Calu3 (cell line): Measurements from ENCODE around the gene TP53BP2. TPM values are rescaled to one million over a fixed set of nuclear protein-coding genes. Genes with fewer than 3 reads are reported as not detected.

Source experiments
- BruUV-seq: library from RNA; stranded (reverse); fragments of 400-500 nt; replicated peaks from 2 replicates; lab custom pipeline; 2021; lab: Mats Ljungman, UMichigan
- CTCF ChIA-PET: fragments of 300-600 bp; sonication (Branson Sonifier 250); formaldehyde crosslinking; loops from one replicate; lab custom pipeline; 2022; ENCODE audit warnings: antibody characterized with exemption; lab: Charles Lee
- DNase-seq: peaks from one replicate; pipeline ENCODE4 v3.0.0; 2022
- H3K27ac Mint-ChIP-seq: one replicate; pipeline ENCODE4 v1.8.0; 2022; ENCODE audit warnings: mixed read lengths; ENCODE audit not compliant: unreplicated experiment
- H3K27me3 Mint-ChIP-seq: one replicate; pipeline ENCODE4 v1.8.0; 2022; ENCODE audit warnings: mixed read lengths; ENCODE audit not compliant: unreplicated experiment
- H3K36me3 Mint-ChIP-seq: one replicate; pipeline ENCODE4 v1.8.0; 2022; ENCODE audit warnings: mild to moderate bottlenecking, moderate library complexity, mixed read lengths; ENCODE audit not compliant: insufficient read depth, unreplicated experiment
- H3K4me1 Mint-ChIP-seq: one replicate; pipeline ENCODE4 v1.8.0; 2022; ENCODE audit warnings: mild to moderate bottlenecking, low read depth, mixed read lengths; ENCODE audit not compliant: unreplicated experiment
- H3K4me3 Mint-ChIP-seq: one replicate; pipeline ENCODE4 v1.8.0; 2022; ENCODE audit warnings: mild to moderate bottlenecking, low read depth, moderate library complexity, mixed read lengths; ENCODE audit not compliant: unreplicated experiment
- H3K9me3 Mint-ChIP-seq: one replicate; pipeline ENCODE4 v1.8.0; 2022; ENCODE audit warnings: low read depth, mixed read lengths; ENCODE audit not compliant: unreplicated experiment
- intact Hi-C: fragments of 100-400 bp; cut with micrococcal nuclease; formaldehyde crosslinking; loops from one replicate; pipeline ENCODE4 v1.10.0; 2022; ENCODE audit not compliant: unreplicated experiment
- total RNA-seq: library from RNA; stranded (reverse); gene quantifications from 2 replicates; pipeline ENCODE4 v1.2.3, GENCODE V29; 2022
- TF ChIP-seq, protein P1 (sequence below): fragments of 200-600 bp; IDR thresholded peaks from one replicate; pipeline ENCODE4 v1.8.0; 2022; ENCODE audit warnings: antibody characterized with exemption; ENCODE audit not compliant: unreplicated experiment

TP53BP2 gene
- total RNA-seq, 1 experiment from 2014 or later, result 66.4 TPM

DNA sequence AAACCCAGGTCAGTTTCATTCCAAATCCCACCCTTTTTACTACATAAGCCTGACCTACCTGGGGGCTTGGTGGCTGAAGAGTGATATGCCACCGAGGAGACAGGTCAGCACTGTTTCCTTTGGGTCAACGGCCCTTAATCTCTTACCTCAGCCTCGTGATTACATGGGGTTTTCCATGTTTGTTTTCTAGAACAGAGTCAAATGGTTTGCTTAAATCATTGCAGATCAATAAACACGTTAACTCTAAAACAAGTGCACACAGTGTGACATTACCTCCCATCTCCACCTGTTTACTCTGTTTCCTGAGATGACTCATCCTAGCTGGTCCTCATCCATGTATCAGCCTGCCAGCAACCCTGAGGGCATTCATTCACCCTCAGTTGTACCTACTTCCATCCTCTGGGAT lies 40.8 kb upstream of the TP53BP2 start:
- Mint-ChIP-seq H3K27me3 (no peaks in the 10 kb centered on the region), H3K27ac (peak overlapping the region; percentile 46), H3K4me3 (no peak overlapping the region), H3K36me3 (peaks cover 13% of the 10 kb centered on the region), H3K9me3 (no peaks in the 10 kb centered on the region), H3K4me1 (peaks cover 35% of the 10 kb centered on the region)
- TF ChIP-seq, protein P1, sequence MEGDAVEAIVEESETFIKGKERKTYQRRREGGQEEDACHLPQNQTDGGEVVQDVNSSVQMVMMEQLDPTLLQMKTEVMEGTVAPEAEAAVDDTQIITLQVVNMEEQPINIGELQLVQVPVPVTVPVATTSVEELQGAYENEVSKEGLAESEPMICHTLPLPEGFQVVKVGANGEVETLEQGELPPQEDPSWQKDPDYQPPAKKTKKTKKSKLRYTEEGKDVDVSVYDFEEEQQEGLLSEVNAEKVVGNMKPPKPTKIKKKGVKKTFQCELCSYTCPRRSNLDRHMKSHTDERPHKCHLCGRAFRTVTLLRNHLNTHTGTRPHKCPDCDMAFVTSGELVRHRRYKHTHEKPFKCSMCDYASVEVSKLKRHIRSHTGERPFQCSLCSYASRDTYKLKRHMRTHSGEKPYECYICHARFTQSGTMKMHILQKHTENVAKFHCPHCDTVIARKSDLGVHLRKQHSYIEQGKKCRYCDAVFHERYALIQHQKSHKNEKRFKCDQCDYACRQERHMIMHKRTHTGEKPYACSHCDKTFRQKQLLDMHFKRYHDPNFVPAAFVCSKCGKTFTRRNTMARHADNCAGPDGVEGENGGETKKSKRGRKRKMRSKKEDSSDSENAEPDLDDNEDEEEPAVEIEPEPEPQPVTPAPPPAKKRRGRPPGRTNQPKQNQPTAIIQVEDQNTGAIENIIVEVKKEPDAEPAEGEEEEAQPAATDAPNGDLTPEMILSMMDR, result no peak
- no peak for DNase-seq
- intact Hi-C loops, result loop anchor here (10.0 kb wide), 1 partner anchor 72 kb away; no protein-coding TSS in a partner anchor
- BruUV-seq, result no TSS peak
- CTCF ChIA-PET, result interaction anchor here (1.1 to 3.5 kb wide), 2 partner anchors 40 to 45 kb away, joined by 3 to 8 read pairs; partner anchors contain the start of gene TP53BP2

DNA sequence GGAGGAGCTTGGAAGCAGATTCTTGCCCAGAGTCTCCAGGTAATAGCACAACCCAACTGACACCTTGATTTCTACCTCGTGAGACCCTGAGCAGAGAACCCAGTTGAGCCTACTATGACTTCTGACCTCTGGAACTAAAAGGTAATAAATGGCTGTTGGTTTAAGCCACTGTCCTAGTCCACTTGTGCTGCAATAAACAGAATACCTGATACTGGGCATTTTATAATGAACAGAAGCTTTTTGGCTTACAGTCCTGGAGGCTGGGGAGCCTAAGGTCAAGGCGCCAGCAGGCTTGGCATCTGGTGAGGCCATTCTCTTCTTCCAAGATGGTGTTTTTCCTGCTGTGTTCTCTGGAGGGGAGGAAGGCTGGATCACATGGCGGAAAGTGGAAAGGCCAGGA lies 39.9 kb upstream of the TP53BP2 start:
- Mint-ChIP-seq H3K4me3 (no peak overlapping the region), H3K36me3 (peaks cover 13% of the 10 kb centered on the region), H3K4me1 (peaks cover 35% of the 10 kb centered on the region), H3K27me3 (no peaks in the 10 kb centered on the region), H3K9me3 (no peaks in the 10 kb centered on the region), H3K27ac (no peak overlapping the region)
- DNase-seq, result no peak
- CTCF ChIA-PET, result interaction anchor here (3.5 kb wide), 1 partner anchor 39 kb away, joined by 8 read pairs; the partner anchor contains the start of gene TP53BP2
- TF ChIP-seq, protein P1, result no peak
- intact Hi-C loops, result loop anchor here (10.0 kb wide), 1 partner anchor 71 kb away; no protein-coding TSS in a partner anchor
- BruUV-seq, result no TSS peak

DNA sequence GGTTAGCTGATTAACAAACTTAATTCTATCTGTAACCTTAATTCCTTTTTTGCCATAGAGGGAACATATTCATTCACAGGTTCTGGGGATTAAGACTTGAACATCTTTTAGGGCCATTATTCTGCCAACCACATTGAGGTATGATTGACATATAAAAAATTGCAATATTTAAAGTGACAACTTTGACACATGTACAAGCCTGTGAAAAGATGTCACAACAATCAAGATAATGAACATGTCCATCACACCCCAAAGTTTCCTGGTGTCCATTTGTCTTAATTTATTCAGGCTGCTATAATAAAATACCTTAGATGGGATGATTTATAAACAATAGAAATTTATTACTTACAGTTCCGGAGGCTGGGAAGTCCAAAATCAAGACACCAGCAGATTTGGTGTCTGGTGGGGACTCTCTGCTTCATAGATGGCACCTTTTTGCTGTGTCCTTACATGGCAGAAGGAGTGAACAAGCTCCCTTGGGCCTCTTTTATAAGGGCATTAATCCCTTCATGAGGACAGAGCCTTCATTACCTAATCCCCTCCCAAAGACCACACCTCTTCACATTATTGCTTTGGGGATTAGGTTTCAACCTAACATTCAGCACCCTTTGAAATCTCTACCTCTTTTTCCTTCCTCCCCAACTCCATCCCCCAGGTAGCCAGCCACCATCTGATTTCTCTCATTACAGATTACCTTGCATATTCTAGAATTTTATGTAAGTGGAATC lies 33.0 kb upstream of the TP53BP2 start:
- Mint-ChIP-seq H3K9me3 (peaks cover 3% of the 10 kb centered on the region), H3K27me3 (no peaks in the 10 kb centered on the region), H3K4me1 (no peaks in the 10 kb centered on the region), H3K4me3 (no peak overlapping the region), H3K27ac (no peak overlapping the region), H3K36me3 (no peaks in the 10 kb centered on the region)
- TF ChIP-seq, protein P1, result no peak
- no TSS peak for BruUV-seq
- CTCF ChIA-PET, result interaction anchor here (0.6 kb wide), 1 partner anchor 47 kb away, joined by 3 read pairs; no protein-coding TSS in a partner anchor
- intact Hi-C loops, result no loop called here
- DNase-seq, result no peak

DNA sequence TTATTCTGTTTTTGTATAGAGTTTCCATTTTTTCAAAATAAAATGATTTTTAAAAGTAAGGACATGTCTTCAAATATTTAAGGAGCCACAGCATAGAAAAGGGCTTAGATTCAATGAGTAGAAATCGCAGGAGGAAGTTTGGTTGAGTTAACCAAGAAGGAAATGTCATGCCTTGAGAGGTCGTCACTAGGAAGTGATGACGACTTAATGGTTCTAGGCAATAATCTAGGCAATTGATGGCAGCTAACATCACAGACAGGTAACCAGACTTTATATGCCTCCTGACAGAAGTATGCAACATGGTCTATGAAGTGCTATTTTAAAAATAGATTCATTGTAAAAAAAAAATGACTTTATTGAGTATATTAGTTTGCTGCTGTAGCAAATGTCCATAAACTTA lies 32.1 kb upstream of the TP53BP2 start:
- BruUV-seq, result no TSS peak
- intact Hi-C loops, result no loop called here
- Mint-ChIP-seq H3K4me3 (no peak overlapping the region), H3K4me1 (peaks cover 7% of the 10 kb centered on the region), H3K9me3 (peaks cover 3% of the 10 kb centered on the region), H3K36me3 (no peaks in the 10 kb centered on the region), H3K27ac (no peak overlapping the region), H3K27me3 (no peaks in the 10 kb centered on the region)
- CTCF ChIA-PET, result no interaction called here
- TF ChIP-seq, protein P1, result no peak
- DNase-seq, result no peak
